Measurements from ENCODE around the gene PPAN.

Gene PPAN

DNA sequence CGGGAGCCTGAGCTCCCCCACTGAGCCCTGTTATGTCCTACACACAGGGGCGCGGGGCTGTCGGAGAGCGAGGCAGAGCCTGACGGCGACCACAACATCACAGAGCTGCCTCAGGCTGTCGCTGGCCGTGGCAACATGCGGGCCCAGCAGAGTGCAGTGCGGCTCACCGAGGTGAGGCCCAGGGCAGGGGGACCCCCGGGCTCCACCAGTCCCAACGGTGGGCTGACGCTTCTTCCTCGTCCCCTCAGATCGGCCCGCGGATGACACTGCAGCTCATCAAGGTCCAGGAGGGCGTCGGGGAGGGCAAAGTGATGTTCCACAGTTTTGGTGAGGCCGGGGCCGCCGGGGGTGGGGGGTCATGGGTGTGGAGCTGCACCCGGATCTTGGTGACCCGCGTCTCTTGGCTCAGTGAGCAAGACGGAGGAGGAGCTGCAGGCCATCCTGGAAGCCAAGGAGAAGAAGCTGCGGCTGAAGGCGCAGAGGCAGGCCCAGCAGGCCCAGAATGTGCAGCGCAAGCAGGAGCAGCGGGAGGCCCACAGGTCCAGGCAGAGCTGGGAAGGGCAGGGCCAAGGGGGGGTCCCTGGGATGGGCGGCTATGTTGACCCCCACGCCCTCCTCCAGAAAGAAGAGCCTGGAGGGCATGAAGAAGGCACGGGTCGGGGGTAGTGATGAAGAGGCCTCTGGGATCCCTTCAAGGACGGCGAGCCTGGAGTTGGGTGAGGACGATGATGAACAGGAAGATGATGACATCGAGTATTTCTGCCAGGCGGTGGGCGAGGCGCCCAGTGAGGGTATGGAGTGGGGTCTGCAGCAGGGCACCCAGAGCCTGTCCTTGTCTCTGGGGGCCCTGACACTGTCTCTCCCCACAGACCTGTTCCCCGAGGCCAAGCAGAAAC, 4.2 kb downstream of the PPAN start:
- H3K36me3 ChIP-seq, result peaks cover 58% of the 10 kb centered on the region
- no peak for DNase-seq
- no peak overlapping the region for H3K27ac ChIP-seq
- TF ChIP-seq, protein P1, sequence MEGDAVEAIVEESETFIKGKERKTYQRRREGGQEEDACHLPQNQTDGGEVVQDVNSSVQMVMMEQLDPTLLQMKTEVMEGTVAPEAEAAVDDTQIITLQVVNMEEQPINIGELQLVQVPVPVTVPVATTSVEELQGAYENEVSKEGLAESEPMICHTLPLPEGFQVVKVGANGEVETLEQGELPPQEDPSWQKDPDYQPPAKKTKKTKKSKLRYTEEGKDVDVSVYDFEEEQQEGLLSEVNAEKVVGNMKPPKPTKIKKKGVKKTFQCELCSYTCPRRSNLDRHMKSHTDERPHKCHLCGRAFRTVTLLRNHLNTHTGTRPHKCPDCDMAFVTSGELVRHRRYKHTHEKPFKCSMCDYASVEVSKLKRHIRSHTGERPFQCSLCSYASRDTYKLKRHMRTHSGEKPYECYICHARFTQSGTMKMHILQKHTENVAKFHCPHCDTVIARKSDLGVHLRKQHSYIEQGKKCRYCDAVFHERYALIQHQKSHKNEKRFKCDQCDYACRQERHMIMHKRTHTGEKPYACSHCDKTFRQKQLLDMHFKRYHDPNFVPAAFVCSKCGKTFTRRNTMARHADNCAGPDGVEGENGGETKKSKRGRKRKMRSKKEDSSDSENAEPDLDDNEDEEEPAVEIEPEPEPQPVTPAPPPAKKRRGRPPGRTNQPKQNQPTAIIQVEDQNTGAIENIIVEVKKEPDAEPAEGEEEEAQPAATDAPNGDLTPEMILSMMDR (IDR thresholded peaks at IDR 0.05; ENCODE audit: low read depth, low read length), result no peak
- no peaks in the 10 kb centered on the region for H3K27me3 ChIP-seq (ENCODE audit: insufficient read depth, low read depth, severe bottlenecking)
- no peak overlapping the region for H3K4me3 ChIP-seq (ENCODE audit: low read depth, low read length)
- H3K9me3 ChIP-seq (ENCODE audit: severe bottlenecking), result no peaks in the 10 kb centered on the region

DNA sequence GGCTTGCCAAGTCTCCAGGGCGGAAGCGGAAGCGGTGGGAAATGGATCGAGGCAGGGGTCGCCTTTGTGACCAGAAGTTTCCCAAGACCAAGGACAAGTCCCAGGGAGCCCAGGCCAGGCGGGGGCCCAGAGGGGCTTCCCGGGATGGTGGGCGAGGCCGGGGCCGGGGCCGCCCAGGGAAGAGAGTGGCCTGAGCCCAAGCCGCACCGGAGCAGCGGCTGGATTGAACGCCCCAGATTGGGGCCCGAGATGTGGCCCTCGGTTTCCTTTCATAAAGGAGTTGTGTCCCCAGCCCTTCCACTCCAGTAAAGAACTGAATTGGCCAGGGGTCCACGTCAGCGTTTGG, 4.8 kb downstream of the PPAN start:
- no peaks in the 10 kb centered on the region for H3K27me3 ChIP-seq (ENCODE audit: insufficient read depth, low read depth, severe bottlenecking)
- no peaks in the 10 kb centered on the region for H3K9me3 ChIP-seq (ENCODE audit: severe bottlenecking)
- DNase-seq, result no peak
- TF ChIP-seq, protein P1 (IDR thresholded peaks at IDR 0.05; ENCODE audit: low read depth, low read length), result no peak
- H3K36me3 ChIP-seq, result peaks cover 64% of the 10 kb centered on the region
- H3K27ac ChIP-seq, result no peak overlapping the region
- H3K4me3 ChIP-seq (ENCODE audit: low read depth, low read length), result no peak overlapping the region

DNA sequence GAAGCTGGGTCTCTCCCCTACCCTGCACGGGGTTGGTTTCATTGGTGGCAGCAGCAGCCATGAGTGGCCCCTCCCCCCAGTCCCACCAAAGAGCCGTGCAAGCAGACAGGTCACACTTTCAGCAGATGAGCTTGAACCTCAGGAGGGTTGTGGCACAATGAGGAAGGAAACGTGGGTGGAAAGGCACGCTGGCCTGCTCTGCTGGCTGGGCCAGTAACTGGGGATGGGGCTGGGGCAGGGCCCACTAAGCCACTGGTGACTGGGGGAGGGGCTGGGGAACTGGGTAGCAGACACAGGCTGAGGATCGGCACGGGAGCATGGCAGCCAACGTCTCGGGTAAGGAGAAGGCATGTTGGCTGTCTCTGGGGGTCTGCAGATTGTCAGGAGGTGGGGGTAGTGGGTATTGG, 5.2 kb downstream of the PPAN start, which contains the start of gene P2RY11:
P2RY11 (plus strand) TSS at position 289 of the 407 bp plus-strand sequence; CDS start at position 318, 29 bp downstream.
- Histone ChIP-seq H3K4me3 (ENCODE audit: low read depth, low read length) (no peak within 1 kb of the TSS), H3K9me3 (ENCODE audit: severe bottlenecking) (no peaks in the 10 kb centered on the region), H3K36me3 (peaks cover 69% of the 10 kb centered on the region), H3K27ac (peak within 1 kb of the TSS; percentile 18; the same call in 1 of the 2 replicates), H3K27me3 (ENCODE audit: insufficient read depth, low read depth, severe bottlenecking) (no peaks in the 10 kb centered on the region)
- TF ChIP-seq, protein P1 (IDR thresholded peaks at IDR 0.05; ENCODE audit: low read depth, low read length), result no peak
- no peak for DNase-seq

DNA sequence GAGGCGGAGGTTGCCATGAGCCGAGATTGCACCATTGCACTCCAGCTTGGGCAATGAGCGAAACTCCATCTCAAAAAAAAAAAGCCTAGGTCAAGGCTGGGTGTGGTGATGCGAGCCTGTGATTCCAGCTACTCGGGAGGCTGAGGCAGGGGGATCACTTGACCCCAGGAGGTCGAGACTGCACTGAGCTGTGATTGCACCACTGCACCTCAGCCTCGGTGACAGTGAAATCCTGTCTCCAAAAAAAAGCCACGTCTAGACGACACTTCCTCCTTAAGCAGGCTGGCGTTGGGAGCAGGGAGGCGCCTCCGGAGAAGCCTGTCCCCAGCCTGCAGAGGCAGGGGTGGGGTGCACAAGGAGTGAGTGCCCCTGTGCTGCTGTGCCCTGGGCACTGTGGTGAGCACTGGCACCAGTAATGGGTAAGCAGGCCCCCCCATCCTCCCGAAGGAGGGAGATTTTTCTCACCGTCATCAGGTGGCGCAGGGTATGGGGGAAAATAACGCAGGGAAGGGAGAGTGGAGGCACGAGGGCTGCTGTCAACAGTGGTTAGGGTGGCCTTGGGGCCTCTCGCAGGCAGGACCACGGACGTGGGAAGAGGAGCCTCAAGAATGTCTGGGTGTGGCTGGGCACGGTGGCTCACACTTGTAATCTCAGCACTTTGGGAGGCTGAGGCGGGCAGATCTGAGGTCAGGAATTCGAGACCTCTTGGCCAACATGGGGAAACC, 6.0 kb downstream of the PPAN start:
- peak overlapping the region; percentile 18; the same call in 1 of the 2 replicates for H3K27ac ChIP-seq
- no peak for DNase-seq
- TF ChIP-seq, protein P1 (IDR thresholded peaks at IDR 0.05; ENCODE audit: low read depth, low read length), result no peak
- H3K36me3 ChIP-seq, result peaks cover 75% of the 10 kb centered on the region
- H3K9me3 ChIP-seq (ENCODE audit: severe bottlenecking), result no peaks in the 10 kb centered on the region
- no peak overlapping the region for H3K4me3 ChIP-seq (ENCODE audit: low read depth, low read length)
- H3K27me3 ChIP-seq (ENCODE audit: insufficient read depth, low read depth, severe bottlenecking), result no peaks in the 10 kb centered on the region

DNA sequence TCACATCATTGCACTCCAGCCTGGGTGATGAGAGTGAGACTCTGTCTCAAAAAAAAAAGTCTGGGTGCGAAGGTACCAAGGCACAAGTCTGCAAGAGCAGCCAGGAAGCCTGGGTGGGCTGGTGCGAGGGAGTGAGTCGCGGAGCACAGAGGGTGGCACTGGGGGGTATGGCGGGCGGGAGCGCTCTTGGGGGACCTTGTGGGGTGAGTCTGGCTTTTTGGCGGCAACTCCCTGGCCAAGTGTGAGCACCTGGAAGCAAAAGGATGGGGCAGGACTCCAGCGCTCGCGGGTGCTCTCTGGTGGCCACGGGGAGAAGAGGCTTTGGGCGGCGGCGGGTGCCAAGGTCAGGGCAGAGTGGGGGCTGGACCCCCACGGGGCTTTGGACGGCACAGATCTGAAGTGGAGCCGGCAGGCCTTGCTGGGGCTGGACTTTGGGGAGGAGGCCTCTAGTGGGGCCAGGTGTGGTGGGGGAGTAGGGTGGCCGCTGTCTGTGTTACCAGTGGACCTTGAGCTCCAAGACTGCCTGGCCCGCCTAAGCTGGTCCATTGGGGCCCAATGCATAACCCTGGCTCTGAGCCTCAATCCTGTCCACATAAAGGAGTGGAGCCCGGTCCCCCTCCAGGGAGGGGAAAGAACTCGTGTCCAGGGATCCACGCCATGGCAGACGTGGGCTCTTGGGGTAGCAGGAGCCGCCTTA, 6.9 kb downstream of the PPAN start:
- Histone ChIP-seq H3K27ac (no peak overlapping the region; the same call in 1 of the 2 replicates), H3K27me3 (ENCODE audit: insufficient read depth, low read depth, severe bottlenecking) (no peaks in the 10 kb centered on the region), H3K9me3 (ENCODE audit: severe bottlenecking) (no peaks in the 10 kb centered on the region), H3K4me3 (ENCODE audit: low read depth, low read length) (no peak overlapping the region), H3K36me3 (peaks cover 74% of the 10 kb centered on the region)
- DNase-seq, result peak; percentile 74
- TF ChIP-seq, protein P1 (IDR thresholded peaks at IDR 0.05; ENCODE audit: low read depth, low read length), result peak; percentile 82

All from WERI-Rb-1 (cell line).